HS-27A (cell line): ENCODE measurements around the gene WWC1.

ENCODE experiments used
- DNase-seq: peaks from one replicate; pipeline ENCODE4 v3.0.0-alpha.2; 2012; ENCODE audit warnings: low read depth, missing footprints

The WWC1 gene

DNA sequence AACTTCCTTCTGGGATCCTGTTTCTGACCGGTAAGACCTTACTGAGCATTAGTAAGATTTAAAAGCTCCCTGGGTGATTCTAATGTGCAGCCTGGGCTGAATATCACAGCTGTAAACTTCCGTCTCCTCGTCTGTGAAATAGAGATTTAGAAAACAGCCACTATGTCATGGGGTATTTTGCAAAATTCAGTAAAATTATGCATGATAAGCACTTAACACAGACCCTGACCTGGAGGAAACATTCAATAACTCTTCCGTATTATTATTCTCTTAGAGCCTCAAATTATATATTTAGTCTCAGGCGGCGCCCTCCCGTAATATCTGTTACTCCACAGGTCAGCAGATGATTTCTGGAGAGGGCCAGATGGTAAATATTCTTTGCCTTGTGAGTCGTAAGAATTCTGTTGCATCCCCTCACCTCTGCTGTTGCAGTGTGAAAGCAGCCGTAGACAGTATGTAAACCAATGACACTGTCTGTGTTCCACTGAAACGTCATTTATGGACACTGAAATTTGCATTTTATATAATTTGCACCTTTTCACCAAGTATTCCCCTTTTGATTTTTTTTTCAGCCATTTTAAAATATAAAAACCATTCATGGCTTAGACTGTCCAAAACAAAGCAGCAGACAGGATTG is 155.7 kb downstream of the WWC1 start:
- no peak for DNase-seq

DNA sequence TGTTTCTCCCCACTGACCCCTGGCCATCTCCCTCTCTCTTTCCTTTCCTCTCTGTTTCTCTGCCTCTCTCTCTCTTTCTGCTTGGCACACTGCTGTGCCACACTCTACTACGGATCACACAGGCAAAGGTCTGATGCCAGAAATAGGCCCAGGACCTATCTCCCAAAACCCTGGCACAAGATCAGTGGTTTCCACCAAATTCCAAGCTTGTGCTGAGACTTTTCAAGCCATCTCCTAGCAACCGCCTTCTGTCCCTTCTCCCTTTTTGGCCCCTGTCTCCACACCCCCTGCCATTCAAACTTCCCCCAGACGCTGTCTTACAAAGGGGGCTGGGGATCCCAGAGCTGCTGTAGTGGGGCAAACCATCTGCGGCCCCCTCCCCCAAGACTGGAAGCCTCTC is 156.4 kb downstream of the WWC1 start:
- no peak for DNase-seq

DNA sequence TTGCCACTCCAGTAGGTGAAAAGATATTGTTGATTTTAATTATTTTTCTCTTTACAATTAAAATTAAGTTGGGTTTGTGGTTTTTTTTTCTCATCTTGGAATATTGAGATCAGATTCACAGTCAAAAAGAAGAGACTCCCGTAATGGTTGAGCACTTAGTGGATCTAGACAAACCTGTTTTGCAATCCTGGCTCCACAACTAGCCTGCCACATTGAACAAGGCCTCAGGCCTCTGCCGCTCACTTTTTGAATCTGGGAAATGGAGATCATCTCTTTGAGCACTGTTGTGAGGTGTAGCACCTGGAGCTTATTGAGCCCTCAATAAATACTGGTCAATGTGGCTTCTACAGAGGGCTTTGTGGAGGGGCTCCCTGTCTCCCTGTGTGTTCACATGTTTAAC is 157.7 kb downstream of the WWC1 start:
- no peak for DNase-seq

DNA sequence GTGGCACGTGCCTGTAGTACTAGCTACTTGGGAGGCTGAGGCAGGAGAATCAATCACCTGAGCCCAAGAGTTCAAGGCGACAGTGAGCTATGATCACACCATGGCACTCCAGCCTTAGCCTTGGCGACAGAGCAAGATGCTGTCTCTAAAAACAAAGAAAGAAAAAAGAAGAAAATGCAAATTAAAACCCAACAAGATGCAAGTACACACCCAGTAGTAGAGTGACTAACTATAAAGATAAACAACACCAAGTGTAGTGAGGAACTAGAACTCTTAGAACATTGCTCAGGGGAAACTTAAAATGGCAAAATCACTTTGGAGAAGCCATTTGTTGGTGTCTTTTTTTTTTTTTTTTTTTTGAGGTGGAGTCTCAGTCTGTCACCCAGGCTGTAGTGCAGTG is 160.1 kb downstream of the WWC1 start:
- no peak for DNase-seq

DNA sequence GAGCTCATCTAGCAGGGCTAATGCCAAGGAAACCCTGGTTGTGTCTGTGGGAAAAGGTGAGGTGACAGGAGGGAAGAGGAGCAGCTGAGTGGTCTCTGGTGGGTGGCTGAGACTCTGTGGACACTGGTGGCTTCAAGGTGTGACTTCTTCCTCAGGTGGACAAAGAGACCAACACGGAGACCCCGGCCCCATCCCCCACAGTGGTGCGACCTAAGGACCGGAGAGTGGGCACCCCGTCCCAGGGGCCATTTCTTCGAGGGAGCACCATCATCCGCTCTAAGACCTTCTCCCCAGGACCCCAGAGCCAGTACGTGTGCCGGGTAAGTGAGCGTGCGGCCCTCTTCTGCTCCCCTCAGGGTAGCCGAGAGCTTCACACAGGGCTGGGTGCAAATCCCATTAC is 163.8 kb downstream of the WWC1 start:
- DNase-seq: no peak

DNA sequence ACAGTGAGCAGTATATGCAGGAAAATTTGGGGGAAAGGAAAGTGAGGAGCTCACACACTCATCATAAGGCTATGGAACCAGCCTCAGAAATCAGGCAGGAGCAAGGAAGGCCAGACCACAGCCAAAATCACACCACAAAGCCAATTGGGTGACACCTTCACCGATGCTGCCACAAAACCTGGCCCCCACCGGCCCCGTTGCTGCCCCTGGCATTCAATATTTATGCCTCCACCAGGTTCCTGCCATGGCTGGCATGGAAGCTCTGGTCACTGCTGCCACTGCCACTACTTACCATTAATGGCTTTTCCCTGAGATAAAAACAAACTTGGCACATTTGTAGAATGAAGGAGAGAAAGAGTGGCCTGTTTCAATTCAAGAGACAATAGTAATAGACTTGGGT is 166.1 kb downstream of the WWC1 start:
- no peak for DNase-seq

DNA sequence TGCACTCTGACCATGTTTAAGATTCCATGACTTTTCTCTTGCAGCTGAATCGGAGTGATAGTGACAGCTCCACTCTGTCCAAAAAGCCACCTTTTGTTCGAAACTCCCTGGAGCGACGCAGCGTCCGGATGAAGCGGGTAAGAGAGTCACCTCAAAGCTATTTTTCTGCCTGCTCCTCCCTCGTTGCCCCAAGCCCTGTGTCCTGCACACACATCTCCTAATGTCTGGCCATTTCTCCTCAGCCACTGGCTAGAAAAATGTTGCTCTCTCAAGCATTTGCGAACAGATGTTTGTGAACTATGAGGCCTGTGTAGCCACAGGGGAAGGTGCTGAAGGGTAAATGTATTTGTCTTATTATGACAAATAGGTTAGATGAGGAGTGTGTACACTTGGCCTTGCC is 169.2 kb downstream of the WWC1 start:
- no peak for DNase-seq

DNA sequence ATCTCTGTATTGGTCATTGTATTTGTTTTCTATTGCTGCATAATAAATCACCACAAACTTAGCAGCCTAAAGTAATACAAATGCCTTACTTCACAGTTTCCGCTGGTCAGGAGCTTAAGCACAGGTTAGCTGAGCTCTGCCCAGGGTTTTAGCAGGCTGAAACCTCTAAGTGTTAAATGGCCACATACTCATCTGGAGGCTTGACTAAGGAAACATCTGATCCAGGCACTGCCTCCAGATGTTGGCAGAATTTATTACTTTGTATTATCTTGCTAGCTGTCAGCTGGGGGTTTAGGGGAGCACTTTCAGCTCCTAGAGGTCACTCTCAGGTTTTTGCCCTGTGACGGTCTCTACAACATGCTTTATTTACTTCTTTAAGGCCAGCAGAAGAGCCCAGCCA is 171.6 kb downstream of the WWC1 start:
- no peak for DNase-seq

DNA sequence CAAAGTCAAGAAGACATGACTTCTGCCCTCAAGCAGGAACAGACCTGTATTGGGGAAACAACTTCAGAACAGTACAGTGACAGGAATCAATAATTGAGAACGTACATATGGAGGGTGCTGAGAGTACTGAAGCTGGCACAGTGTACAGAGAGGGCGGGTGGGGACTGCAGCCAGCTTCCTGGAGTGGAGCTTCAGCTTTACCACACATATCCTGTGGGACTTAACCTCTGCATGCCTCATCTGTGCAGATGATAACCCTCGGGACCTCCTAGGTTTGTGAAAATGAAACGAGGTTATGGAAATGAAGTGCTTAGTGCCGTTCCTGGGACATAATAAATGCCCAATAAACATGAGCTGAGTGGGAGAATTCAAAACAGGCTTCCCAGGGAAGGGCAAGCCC is 172.8 kb downstream of the WWC1 start:
- no peak for DNase-seq

DNA sequence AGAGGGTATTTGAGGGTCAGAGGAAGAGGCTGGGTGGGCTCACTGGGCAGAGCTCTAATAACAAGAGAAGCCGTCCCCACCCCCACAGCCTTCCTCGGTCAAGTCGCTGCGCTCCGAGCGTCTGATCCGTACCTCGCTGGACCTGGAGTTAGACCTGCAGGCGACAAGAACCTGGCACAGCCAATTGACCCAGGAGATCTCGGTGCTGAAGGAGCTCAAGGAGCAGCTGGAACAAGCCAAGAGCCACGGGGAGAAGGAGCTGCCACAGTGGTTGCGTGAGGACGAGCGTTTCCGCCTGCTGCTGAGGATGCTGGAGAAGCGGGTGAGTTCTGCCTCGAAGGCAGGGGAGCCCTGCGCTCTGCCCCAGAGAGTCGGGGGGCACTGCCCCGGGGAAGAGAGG is 173.2 kb downstream of the WWC1 start:
- DNase-seq: no peak

DNA sequence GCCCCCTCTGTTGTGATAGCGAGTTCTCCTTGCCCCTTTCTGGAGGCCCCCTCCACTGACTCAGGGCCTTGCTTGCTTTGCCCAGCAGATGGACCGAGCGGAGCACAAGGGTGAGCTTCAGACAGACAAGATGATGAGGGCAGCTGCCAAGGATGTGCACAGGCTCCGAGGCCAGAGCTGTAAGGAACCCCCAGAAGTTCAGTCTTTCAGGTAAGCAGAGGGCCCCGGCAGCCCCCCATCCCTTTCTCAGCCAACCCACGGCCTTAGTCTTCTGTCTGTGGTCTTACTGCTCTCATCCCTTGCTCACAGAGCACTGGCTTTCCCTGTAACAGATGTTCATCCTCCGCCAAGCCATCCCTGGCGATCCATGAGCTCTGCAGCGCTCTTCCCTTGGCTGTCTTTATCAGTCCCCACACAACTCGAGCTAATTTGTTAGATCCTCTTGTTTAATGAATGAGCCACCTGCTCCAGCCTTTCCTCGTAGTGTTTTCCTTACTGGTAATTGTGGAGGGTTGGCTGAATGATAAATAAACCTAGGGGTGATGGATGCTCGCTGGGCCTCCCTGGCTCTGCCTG is 176.4 kb downstream of the WWC1 start:
- no peak for DNase-seq

DNA sequence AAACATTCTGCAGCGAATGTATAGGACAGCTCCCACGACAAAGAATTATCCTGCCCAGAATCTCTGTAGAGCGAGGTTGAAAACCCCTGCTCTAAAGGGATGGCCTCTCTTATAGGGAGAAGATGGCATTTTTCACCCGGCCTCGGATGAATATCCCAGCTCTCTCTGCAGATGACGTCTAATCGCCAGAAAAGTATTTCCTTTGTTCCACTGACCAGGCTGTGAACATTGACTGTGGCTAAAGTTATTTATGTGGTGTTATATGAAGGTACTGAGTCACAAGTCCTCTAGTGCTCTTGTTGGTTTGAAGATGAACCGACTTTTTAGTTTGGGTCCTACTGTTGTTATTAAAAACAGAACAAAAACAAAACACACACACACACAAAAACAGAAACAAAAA is 177.4 kb downstream of the WWC1 start:
- DNase-seq: no peak

DNA sequence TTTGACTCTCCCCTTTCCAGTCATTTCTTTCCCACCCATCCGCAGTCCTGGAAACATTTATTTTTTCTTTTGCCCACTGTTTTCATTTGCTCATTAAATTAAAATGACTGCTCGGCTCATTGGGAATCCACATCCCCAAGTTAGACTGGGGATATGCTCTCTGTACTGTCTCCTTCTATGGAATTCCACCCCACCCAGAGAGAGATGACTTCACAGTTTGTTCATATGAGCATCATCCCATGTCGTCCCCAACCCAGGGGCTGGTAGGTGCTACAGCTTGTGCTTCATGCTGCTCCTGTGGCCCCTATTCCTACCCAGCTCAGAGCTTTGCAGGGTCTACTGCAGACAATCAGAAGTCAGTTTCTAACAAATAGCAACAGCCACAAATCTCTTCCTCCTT is 178.4 kb downstream of the WWC1 start:
- no peak for DNase-seq

DNA sequence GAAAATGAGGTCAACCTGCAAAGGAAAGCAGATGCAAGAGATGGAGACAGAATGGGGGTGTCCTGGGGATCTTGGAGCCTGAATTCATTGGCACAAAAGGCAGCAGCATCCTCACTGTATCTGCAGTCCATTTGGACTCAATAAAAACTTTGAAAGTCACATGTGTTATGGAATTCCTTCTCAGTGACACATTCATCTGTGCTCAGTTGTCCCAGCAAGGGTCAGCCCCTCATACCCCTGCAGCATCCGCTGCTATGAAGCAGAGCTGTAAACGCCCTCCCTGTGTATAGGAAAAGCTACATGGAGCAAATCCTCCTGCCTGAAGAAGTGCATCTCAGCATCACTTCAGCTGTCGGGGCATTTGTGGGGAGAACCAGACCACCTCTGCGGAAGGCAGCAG is 180.3 kb downstream of the WWC1 start:
- DNase-seq: no peak

DNA sequence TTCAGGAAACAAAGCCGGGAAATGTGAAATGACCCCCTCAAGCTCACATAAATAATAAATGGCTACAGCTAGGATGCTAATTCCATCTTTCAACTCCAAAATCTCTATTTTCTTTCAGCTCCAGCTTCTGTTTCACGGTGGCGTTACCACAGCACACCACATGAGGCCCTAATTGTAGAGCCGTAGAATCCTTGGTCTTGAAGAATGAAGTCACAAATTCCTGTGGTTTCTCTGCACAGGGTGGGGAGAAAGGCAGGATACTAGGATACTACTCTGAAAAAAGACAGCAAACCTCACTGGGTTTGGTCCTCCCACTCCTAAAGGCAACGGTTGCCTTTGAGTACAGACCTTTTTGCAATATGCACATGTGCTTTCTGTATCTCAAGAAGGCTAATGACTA is 180.9 kb downstream of the WWC1 start:
- peak; percentile 56 for DNase-seq

DNA sequence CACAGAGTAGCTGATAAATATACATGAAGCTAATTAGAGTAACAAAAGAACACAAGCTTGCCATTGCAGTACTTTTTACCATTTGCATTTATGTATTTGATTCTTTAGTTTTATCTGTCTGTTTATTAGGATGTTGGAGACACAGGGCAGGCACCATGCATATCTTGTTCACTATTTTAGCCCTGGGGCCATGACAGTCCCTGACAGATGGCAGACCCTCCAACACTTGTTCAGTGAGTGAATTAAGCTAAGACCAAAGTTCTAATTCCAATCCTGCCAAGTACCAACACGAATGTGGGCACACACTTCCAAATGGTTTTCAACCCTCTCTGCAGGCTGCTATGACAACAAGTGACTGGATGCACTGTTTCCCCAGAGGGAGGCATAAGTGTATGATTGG is 182.9 kb downstream of the WWC1 start:
- DNase-seq: no peak

DNA sequence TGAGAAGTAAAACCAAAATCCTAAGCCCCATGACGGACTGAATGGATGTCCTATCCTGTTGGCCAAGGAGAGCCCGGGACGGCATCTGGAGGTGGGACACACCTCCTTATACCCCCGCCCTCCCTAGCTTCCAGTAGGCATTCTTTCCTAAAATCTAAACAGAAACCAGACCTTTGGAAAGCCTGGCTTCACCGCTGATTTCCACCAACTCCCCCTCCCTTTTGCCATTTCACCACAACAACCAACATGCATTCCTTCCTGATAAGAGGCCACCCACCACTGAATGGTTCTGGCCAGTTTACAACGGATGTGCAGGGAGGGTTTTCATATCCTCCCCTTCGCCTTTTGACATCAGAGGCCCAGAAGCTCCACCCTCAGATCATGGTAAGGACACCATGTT is 185.6 kb downstream of the WWC1 start:
- DNase-seq: peak; percentile 47

DNA sequence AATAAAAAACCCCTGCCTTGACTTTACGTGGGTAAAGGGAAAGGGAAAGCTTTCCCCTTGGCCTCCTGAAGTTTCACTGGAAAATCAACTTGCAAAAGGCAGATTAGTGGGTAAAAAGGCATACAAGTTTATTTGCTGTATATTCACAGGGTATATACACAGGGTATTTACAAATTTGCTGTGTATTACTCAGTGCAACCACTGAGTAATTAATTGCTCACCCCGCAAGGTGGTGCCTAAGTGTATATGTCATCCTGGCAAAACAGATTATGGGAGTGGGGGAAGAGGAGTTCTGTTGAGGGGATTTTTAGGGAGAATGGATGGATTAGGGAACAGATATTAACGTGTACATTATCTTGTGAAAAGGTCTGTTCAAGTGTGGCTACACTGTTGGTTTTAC is 187.7 kb downstream of the WWC1 start:
- DNase-seq: no peak

DNA sequence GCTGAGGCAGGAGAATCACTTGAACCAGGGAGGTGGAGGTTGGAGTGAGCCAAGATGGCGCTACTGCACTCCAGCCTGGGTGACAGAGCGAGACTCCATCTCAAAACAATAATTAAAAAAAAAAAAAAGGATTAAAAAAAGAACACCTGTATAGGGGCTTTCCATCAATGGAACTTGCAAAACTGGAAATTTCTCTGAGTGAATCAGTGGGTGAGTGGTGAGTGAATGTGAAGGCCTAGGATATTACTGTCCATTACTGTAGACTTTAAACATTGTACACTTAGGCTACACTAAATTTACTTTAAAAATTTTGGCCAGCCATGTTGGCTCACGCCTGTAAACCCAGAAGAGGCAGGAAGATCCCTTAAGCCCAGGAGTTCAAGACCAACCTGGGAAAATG is 189.2 kb downstream of the WWC1 start:
- no peak for DNase-seq

DNA sequence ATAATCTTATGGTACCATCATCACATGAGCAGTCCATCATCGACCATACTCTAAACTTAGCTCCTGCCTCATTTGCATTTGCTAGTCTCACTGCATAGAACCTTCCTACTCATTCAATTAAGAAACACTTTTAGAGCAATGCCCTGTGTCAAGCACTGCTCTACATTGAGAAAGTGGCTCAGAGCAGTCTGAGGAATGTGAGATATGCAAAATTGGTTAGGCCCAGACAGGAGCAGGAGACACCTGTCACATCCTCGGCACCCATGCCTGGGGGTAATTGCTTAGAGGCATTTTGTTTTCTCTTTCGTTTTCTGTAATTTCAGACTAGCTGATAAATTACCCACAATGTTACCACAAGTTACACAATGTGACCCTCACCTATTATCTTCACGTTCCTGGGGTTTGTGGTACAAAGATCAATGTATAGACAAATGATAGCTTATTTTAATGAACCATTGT is 189.9 kb downstream of the WWC1 start:
- no peak for DNase-seq

DNA sequence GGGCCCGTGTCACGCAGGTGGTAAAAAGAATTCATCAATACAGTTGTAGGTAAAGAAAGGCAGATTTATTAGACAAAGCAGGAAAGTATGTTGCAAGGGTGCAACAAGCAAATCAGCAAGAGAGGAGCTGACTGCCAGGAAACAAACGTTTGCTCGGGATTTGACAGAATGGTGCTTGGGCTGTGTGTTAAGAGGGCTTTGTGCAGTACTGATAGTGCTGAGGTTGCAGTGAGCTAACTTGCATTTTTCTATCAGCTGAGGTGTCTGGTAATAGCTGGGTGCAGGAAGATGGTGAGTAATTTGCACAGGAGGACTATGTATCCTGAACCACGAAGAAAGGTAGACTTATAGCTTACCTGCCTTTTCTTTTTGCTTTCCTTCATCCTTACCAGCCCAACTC is 190.9 kb downstream of the WWC1 start:
- DNase-seq: no peak

DNA sequence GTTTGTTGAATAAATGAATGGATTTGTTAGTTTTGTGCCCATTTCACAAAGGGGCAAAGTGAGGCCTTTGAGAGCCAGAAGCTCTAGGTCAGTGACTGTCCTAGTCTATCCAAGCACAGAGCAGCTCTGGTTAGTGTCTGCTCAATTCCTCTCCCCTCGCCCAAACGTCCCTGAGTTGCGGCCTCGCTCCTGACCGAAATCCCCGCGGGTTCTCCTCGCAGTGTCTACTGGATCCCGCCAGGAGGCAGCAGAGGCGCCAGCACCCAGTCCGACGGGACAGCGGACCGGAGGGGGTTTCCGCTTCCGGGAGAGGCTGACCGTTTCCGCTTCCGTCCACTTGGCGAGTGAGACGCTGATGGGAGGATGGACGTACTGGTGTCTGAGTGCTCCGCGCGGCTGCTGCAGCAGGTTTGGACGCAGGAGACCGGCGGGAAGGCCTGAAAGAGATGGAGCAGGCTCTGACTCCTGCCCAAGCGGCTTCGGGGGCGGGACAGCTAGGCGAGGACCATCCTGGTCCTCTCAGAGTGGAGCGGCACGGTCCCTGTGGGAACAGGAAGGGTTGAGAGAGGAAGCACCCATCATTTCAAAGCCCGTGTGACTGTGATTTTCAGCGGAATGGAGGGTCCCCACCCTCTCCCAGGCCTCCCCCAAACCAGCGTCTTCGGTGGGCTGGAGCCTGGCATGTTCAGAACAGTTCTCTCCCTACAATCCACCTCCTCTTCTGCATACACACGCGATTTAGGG is 194.9 kb downstream of the WWC1 start, which contains the start of gene RARS1:
TSS of gene RARS1 (plus strand) at position 336 of the 744 bp plus-strand sequence. CDS start at position 364, 28 bp downstream.
- peak; percentile 62 for DNase-seq

DNA sequence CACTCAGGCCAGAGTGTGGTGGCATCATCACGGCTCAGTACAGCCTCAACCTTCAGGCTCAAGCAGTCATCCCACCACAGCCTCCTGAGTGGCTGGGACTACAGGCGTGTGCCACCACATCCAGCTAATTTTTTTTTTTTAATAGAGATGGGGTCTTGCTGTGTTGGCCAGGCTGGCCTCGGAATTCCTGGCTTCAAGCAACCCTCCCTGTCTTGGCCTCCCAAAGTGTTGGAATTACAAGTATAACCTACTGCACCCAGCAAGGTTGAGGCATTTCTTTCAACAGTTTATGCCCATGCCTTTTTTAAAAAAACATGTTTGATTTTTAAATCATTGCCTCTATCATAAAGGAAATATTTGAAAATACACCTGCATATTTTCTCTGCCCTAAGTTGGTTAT is 197.6 kb downstream of the WWC1 start:
- DNase-seq: no peak
